Measurements from ENCODE around the gene TMEFF2.
"Not testable (repeated sequence)": the region's sequence is repeated elsewhere in the genome, so short reads cannot be mapped to it uniquely, and the experiment has no call there.

The TMEFF2 gene

DNA sequence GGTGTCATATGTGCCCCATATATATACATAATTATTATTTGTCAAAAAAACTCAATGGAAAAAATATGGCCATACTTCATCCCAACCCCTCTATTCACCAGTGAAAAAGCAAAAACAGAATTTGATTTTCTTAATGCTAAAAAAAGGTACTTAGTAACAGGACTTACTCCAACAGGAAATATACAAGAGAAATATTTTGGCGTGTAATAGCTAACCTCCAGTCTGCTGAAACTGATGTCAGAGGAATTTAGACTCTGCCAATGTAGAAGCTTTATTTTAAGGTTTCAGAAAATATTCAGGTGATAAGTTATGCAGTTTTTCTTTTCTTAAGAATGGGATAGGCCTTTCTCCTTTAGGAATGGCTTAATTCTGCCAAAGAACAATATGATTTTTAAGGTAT, 72.6 kb downstream of the TMEFF2 start:
- H3K4me3 ChIP-seq (ENCODE audit: low read depth, low read length): no peak overlapping the region
- no peak for TF ChIP-seq CTCF (IDR thresholded peaks at IDR 0.05; ENCODE audit: low read depth, low read length)

GRCh38 chr2:192119536-192119935, 75.2 kb downstream of the TMEFF2 start:
- no peak overlapping the region for H3K4me3 ChIP-seq (ENCODE audit: low read depth, low read length)
- no peak for TF ChIP-seq CTCF (IDR thresholded peaks at IDR 0.05; ENCODE audit: low read depth, low read length)

GRCh38 chr2:192117705-192118104, 77.0 kb downstream of the TMEFF2 start:
- H3K4me3 ChIP-seq (ENCODE audit: low read depth, low read length): no peak overlapping the region
- TF ChIP-seq CTCF (IDR thresholded peaks at IDR 0.05; ENCODE audit: low read depth, low read length): no peak

DNA sequence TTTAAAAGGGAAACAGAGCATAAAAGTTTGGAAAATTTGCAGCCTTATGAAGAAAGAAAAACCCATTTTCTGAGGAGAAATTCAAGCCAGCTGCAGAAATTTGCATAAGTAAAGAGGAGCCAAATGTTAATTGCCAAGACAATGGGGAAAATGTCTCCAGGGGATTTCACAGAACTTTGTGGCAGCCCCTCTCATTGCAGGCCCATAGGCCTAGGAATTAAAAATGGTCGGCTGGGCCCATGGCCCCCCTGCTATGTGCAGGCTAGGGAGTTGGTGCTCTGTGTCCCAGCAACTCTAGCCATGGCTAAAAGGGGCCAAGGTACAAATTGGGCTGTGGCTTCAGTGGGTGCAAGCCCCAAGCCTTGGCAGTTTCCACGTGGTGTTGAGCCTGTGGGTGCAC, 83.2 kb downstream of the TMEFF2 start:
- H3K4me3 ChIP-seq (ENCODE audit: low read depth, low read length): not testable (repeated sequence)

DNA sequence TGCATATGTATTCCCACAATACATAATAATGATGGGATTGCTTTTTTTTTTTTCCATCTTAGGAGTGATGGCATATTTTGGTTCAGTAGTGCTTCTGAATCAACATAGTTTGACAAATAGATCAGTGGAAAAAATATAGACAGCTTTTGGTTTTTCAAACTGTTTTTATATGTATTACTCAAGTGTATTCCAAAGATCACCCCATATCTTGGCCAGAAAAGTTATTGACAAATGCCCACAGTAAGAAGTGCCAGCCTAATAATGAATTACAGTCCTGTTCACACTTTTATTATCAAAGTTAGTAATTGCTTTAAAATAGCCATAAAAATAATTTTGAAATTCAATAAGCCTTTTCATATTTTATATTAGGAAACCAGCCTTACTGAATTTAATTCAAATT, 95.0 kb downstream of the TMEFF2 start:
- no peak for TF ChIP-seq CTCF (IDR thresholded peaks at IDR 0.05; ENCODE audit: low read depth, low read length)
- no peak overlapping the region for H3K4me3 ChIP-seq (ENCODE audit: low read depth, low read length)

DNA sequence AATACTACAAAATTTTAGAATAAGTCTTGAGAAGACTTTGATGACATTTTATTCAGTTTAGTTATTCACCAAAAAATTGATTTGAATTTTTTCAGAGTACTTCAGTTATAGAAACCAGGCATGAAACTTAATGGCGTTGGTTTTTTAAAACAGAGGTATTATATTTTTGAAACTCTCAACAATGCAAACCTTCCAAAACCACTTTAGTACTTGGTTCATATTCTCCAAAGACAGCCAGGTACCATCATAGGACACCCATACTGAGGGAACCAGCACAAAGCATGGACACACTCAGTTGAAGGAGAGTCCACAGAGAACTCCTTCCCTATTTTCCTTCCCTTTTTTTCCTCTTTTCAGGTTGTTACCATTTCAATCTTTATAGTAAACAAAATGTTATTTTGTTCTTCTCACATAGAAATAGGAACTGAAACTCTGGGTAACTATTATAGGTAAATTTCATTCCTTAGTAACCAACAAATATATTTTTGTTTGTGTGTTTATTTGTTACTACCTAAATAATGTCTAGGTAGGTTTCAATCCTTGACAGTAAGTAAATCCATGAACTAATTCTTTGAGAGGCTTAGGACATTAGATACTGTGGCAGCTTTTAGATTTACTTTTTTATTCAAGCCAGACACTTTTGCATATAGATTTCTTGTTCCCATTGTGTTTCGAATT, 95.8 kb downstream of the TMEFF2 start:
- no peak overlapping the region for H3K4me3 ChIP-seq (ENCODE audit: low read depth, low read length)
- TF ChIP-seq CTCF (IDR thresholded peaks at IDR 0.05; ENCODE audit: low read depth, low read length): no peak

DNA sequence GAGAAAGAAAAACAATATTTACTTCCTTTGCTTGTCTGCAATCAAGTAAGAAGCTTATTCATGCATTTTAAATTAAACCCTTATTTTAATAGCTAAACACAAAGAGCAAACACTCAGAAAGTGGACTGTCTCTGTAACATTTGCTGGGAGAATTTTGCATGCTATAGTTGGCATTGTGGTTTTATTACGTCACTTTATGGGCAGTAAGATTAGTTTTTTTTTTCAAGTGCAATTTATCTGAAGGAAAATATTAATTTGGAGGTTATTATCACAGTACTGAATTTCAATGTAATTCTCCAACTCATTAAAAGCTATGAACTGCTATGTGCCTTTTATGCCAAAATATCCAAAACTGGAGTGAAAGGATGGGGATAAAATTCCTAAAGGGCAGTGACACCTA, 103.3 kb downstream of the TMEFF2 start:
- TF ChIP-seq CTCF (IDR thresholded peaks at IDR 0.05; ENCODE audit: low read depth, low read length): no peak
- no peak overlapping the region for H3K4me3 ChIP-seq (ENCODE audit: low read depth, low read length)

- no peak overlapping the region for H3K4me3 ChIP-seq (ENCODE audit: low read depth, low read length)
- no peak for TF ChIP-seq CTCF (IDR thresholded peaks at IDR 0.05; ENCODE audit: low read depth, low read length)
These were observed 103.8 kb downstream of the TMEFF2 start for GRCh38 chr2:192090911-192091310.

Data from WI38 (cell line).